Measurements from ENCODE around the gene PDCD2.

GRCh38 chr6:170542031-170542719 is 42.3 kb downstream of the PDCD2 start:
- no peak for TF ChIP-seq SP1 (CRISPR knock-in tag; conservative IDR thresholded peaks at IDR 0.05)
- no peak for TF ChIP-seq ETV6 (CRISPR knock-in tag; IDR thresholded peaks at IDR 0.05)
- no peak for TF ChIP-seq EMX1 (CRISPR knock-in tag; IDR thresholded peaks at IDR 0.05)
- no peak for TF ChIP-seq MLX (CRISPR knock-in tag; IDR thresholded peaks at IDR 0.05)
- TF ChIP-seq MAX (CRISPR knock-in tag; IDR thresholded peaks at IDR 0.05), result no peak
